Esophagus squamous epithelium (tissue), 5 donors: ENCODE results near the gene CHRM2. TPM values are rescaled to one million over a fixed set of nuclear protein-coding genes. Genes with fewer than 3 reads are reported as not detected.

Experiments used
- DNase-seq: peaks from one replicate; lab custom pipeline; 2025; lab: John Stamatoyannopoulos, UW
- H3K27ac ChIP-seq, 4 donors: fragments of 200-600 bp; sonication (generic); one replicate each; pipeline ENCODE4 v1.5.1; 2016 to 2019; ENCODE audit warnings: mild to moderate bottlenecking in 1 of 4
- H3K27me3 ChIP-seq, 4 donors: fragments of 200-600 bp; sonication (generic); 1 replicate in 3 of 4; 2 replicates in 1 of 4; pipeline versions ENCODE4 v1.5.1 to v1.6.0; 2017 to 2021; ENCODE audit warnings: antibody characterized with exemption in 1 of 4
- H3K36me3 ChIP-seq, 3 donors: fragments of 200-600 bp; sonication (generic); one replicate each; pipeline ENCODE4 v1.5.1; 2016 to 2019
- H3K4me1 ChIP-seq, 3 donors: fragments of 200-600 bp; sonication (generic); one replicate each; pipeline ENCODE4 v1.5.1; 2017 to 2019
- H3K4me3 ChIP-seq, 4 donors: fragments of 200-600 bp; sonication (generic); 1 replicate in 3 of 4; 2 replicates in 1 of 4; pipeline ENCODE4 v1.5.1; 2016 to 2019; ENCODE audit warnings: mild to moderate bottlenecking in 2 of 4, moderate library complexity in 1 of 4
- H3K9me3 ChIP-seq, 3 donors: fragments of 200-600 bp; sonication (generic); one replicate each; pipeline ENCODE4 v1.5.1; 2016 to 2019
- CTCF ChIP-seq, 6 experiments: fragments of 450-650 bp in 4 of 6; fragments of 200-600 bp in 2 of 6; sonication (generic) in 2 of 6; IDR thresholded peaks; one replicate each; pipeline ENCODE4 v1.5.1; 2016 to 2019; ENCODE audit warnings: antibody characterized with exemption in 6 of 6, mild to moderate bottlenecking in 4 of 6, moderate library complexity in 4 of 6
- POLR2A ChIP-seq, 4 donors: fragments of 450-650 bp; IDR thresholded peaks; one replicate each; pipeline ENCODE4 v1.6.1; 2017; ENCODE audit warnings: antibody characterized with exemption in 4 of 4, mild to moderate bottlenecking in 4 of 4, moderate library complexity in 3 of 4
- WGBS, 2 donors: methylation state at CpG; one replicate each; pipeline ENCODE4 v1.1.5; 2018; 5-methylcytosine and 5-hydroxymethylcytosine counted together
- intact Hi-C: fragments of 100-400 bp; cut with DNase I; formaldehyde crosslinking; loops from one replicate; pipeline ENCODE4 v1.15.0; 2022
- total RNA-seq, 4 donors: library from RNA; depleted of rRNA; stranded (reverse); fragments of >200 nt; gene quantifications; one replicate each; pipeline ENCODE4 v1.1.0, GENCODE V29; 2016
- donor health status: DM: yes; HTN: yes; CAD: no.

CHRM2 gene
- total RNA-seq, 4 donors from 2014 or later: under 0.01 TPM; not detected in 3

GRCh38 chr7:136857573-136857972, 10.9 kb upstream of the CHRM2 start:
- no peak for TF ChIP-seq CTCF (IDR thresholded peaks at IDR 0.05)
- TF ChIP-seq POLR2A (IDR thresholded peaks at IDR 0.05): no peak
- Histone ChIP-seq H3K4me1 (no peaks in the 10 kb centered on the region), H3K27me3 (no peaks in the 10 kb centered on the region), H3K4me3 (no peak overlapping the region), H3K36me3 (no peaks in the 10 kb centered on the region), H3K27ac (no peak overlapping the region), H3K9me3 (no peaks in the 10 kb centered on the region)
- DNase-seq: no peak
- WGBS, 2 donors: 42 to 48% methylated on average over 3 of the region's 3 CpGs
- intact Hi-C loops: no loop called here

GRCh38 chr7:136859803-136860202, 8.6 kb upstream of the CHRM2 start:
- Histone ChIP-seq H3K9me3 (no peaks in the 10 kb centered on the region), H3K36me3 (no peaks in the 10 kb centered on the region), H3K27me3 (no peaks in the 10 kb centered on the region), H3K27ac (no peak overlapping the region), H3K4me3 (no peak overlapping the region), H3K4me1 (no peaks in the 10 kb centered on the region)
- TF ChIP-seq POLR2A (IDR thresholded peaks at IDR 0.05): no peak
- no peak for TF ChIP-seq CTCF (IDR thresholded peaks at IDR 0.05)
- no peak for DNase-seq
- 11 to 22% methylated on average over 1 of the region's 1 CpG for WGBS, 2 donors
- intact Hi-C loops: no loop called here

- Histone ChIP-seq H3K4me1 (peaks cover 6 to 19% (median 7%) of the 10 kb centered on the region in 3 donors), H3K27me3 (peaks cover 0 to 34% (median 3%) of the 10 kb centered on the region in 4 donors), H3K27ac (no peak overlapping the region), H3K4me3 (no peak overlapping the region), H3K36me3 (no peaks in the 10 kb centered on the region), H3K9me3 (no peaks in the 10 kb centered on the region)
- no peak for TF ChIP-seq CTCF (IDR thresholded peaks at IDR 0.05)
- TF ChIP-seq POLR2A (IDR thresholded peaks at IDR 0.05): no peak
- no peak for DNase-seq
- 91 to 94% methylated on average over 10 of the region's 10 CpGs for WGBS, 2 donors
- intact Hi-C loops: no loop called here
These were observed 3.2 kb upstream of the CHRM2 start for GRCh38 chr7:136865236-136865635.

GRCh38 chr7:136865777-136866176, 2.7 kb upstream of the CHRM2 start:
- Histone ChIP-seq H3K27me3 (peaks cover 0 to 39% (median 4%) of the 10 kb centered on the region in 4 donors), H3K9me3 (no peaks in the 10 kb centered on the region), H3K4me3 (no peak overlapping the region), H3K36me3 (no peaks in the 10 kb centered on the region), H3K27ac (no peak overlapping the region), H3K4me1 (peaks cover 6 to 25% (median 13%) of the 10 kb centered on the region in 3 donors)
- intact Hi-C loops: no loop called here
- no peak for DNase-seq
- 76 to 83% methylated on average over 2 of the region's 2 CpGs for WGBS, 2 donors
- TF ChIP-seq CTCF (IDR thresholded peaks at IDR 0.05) (no peak), POLR2A (IDR thresholded peaks at IDR 0.05) (no peak)

- DNase-seq: no peak
- WGBS, 2 donors: 6 to 7% methylated on average over 18 of the region's 65 CpGs
These were observed 829 bp downstream of the CHRM2 start for GRCh38 chr7:136869001-136869961.

More at GRCh38 chr7:136869001-136869961, 829 bp downstream of the CHRM2 start:
- no peaks in the 10 kb centered on the region for H3K9me3 ChIP-seq
- H3K4me3 ChIP-seq: peak overlapping the region in 3 of 4 donors; percentile 17 to 54 (median 37)
- no peaks in the 10 kb centered on the region for H3K36me3 ChIP-seq
- H3K27me3 ChIP-seq: peaks cover 0 to 68% (median 4%) of the 10 kb centered on the region in 4 donors
- no peak overlapping the region for H3K27ac ChIP-seq
- intact Hi-C loops: no loop called here
- peaks cover 6 to 32% (median 15%) of the 10 kb centered on the region in 3 donors for H3K4me1 ChIP-seq
- no peak for TF ChIP-seq POLR2A (IDR thresholded peaks at IDR 0.05)
